Cortex of kidney (tissue), 1 donor: ENCODE data around the gene GSTO2.
"Not testable (repeated sequence)": the region's sequence is repeated elsewhere in the genome, so short reads cannot be mapped to it uniquely, and the experiment has no call there.

Experiments used
- DNase-seq: peaks from one replicate; lab custom pipeline; 2025; lab: John Stamatoyannopoulos, UW

Gene GSTO2

GRCh38 chr10:104268713-104269645, at the start of gene GSTO2:
TSS of gene GSTO2 (plus strand) at chr10:104269184. CDS start at chr10:104274916, 5,732 bp downstream.
- DNase-seq = peak; percentile 66

- no peak for DNase-seq
Observed at GRCh38 chr10:104220522-104220921, 48.5 kb upstream of the GSTO2 start.

GRCh38 chr10:104223304-104223703, 45.7 kb upstream of the GSTO2 start:
- DNase-seq = no peak

- no peak for DNase-seq
Observed at GRCh38 chr10:104230490-104230889, 38.5 kb upstream of the GSTO2 start.

GRCh38 chr10:104231784-104232612, 37.0 kb upstream of the GSTO2 start, which contains the start of gene CFAP43:
TSS of gene CFAP43 (minus strand) at chr10:104232364. CDS start at chr10:104232246, 118 bp downstream.
- DNase-seq = peak; percentile 64

- no peak for DNase-seq
Observed at GRCh38 chr10:104232613-104233102, 36.3 kb upstream of the GSTO2 start.

- DNase-seq = no peak
Observed at GRCh38 chr10:104233817-104234216, 35.2 kb upstream of the GSTO2 start.

- no peak for DNase-seq
Observed at GRCh38 chr10:104234934-104235333, 34.0 kb upstream of the GSTO2 start.

- DNase-seq = no peak
Observed at GRCh38 chr10:104235801-104236200, 33.2 kb upstream of the GSTO2 start.

- DNase-seq = no peak
Observed at GRCh38 chr10:104240078-104240477, 28.9 kb upstream of the GSTO2 start.

GRCh38 chr10:104242545-104242944, 26.4 kb upstream of the GSTO2 start:
- DNase-seq = no peak

- not testable (repeated sequence) for DNase-seq
Observed at GRCh38 chr10:104243009-104243408, 26.0 kb upstream of the GSTO2 start.

GRCh38 chr10:104243512-104243911, 25.5 kb upstream of the GSTO2 start:
- DNase-seq = no peak

GRCh38 chr10:104245066-104245632, 23.8 kb upstream of the GSTO2 start:
- DNase-seq = no peak

- DNase-seq = no peak
Observed at GRCh38 chr10:104246976-104247375, 22.0 kb upstream of the GSTO2 start.

GRCh38 chr10:104247513-104248146, 21.4 kb upstream of the GSTO2 start:
- no peak for DNase-seq

- not testable (repeated sequence) for DNase-seq
Observed at GRCh38 chr10:104248931-104249330, 20.1 kb upstream of the GSTO2 start.

GRCh38 chr10:104250371-104250770, 18.6 kb upstream of the GSTO2 start:
- no peak for DNase-seq

- no peak for DNase-seq
Observed at GRCh38 chr10:104251443-104251842, 17.5 kb upstream of the GSTO2 start.

- DNase-seq = no peak
Observed at GRCh38 chr10:104252368-104252767, 16.6 kb upstream of the GSTO2 start.

- no peak for DNase-seq
Observed at GRCh38 chr10:104253106-104253505, 15.9 kb upstream of the GSTO2 start.
